ENCODE data around the gene PFKP. TPM values are rescaled to one million over a fixed set of nuclear protein-coding genes. Genes with fewer than 3 reads are reported as not detected.

Gene PFKP
- total RNA-seq, 1 experiment from 2014 or later: 140 TPM

DNA sequence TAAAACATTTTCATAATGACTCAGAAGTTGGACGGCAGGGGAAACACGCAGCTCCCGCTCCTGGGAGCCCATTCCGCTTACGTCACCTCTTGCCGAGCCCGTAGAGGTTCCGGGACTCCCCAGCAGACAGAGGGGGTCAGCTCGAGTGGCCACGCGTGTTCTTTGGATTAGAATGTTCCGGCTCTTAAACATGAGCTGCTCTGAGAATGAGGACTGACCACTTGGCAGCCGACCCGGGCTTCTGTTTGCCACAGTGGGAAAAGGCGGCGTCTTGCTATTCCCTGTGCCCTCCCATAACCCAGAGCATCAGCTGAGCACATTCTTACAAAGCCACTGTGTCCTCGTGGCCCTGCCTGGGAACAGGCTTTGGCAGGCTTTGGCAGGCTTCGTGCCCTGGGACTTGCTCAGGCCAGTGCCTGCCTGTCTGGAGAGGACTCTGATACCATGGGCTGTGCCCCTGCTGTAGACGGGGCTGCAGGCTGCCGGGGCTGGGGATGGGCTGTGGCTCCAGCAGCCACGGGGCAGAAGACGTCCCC, 40.1 kb downstream of the PFKP start:
- TF ChIP-seq EZH2 (IDR thresholded peaks at IDR 0.05; ENCODE audit: low read length, unreplicated experiment) (no peak), EZH2phosphoT487 (IDR thresholded peaks at IDR 0.05; ENCODE audit: borderline replicate concordance, low read length) (no peak)
- TF ChIP-seq, protein P1, sequence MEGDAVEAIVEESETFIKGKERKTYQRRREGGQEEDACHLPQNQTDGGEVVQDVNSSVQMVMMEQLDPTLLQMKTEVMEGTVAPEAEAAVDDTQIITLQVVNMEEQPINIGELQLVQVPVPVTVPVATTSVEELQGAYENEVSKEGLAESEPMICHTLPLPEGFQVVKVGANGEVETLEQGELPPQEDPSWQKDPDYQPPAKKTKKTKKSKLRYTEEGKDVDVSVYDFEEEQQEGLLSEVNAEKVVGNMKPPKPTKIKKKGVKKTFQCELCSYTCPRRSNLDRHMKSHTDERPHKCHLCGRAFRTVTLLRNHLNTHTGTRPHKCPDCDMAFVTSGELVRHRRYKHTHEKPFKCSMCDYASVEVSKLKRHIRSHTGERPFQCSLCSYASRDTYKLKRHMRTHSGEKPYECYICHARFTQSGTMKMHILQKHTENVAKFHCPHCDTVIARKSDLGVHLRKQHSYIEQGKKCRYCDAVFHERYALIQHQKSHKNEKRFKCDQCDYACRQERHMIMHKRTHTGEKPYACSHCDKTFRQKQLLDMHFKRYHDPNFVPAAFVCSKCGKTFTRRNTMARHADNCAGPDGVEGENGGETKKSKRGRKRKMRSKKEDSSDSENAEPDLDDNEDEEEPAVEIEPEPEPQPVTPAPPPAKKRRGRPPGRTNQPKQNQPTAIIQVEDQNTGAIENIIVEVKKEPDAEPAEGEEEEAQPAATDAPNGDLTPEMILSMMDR (conservative IDR thresholded peaks at IDR 0.05; ENCODE audit: low read depth, low read length): no peak
- no peaks in the 10 kb centered on the region for H3K4me1 ChIP-seq (ENCODE audit: insufficient read depth, low read length)
- no peaks in the 10 kb centered on the region for H3K9me2 ChIP-seq (replicated peaks; ENCODE audit: low read length)
- no peaks in the 10 kb centered on the region for H3K9me3 ChIP-seq (ENCODE audit: low read length)
- H3F3A ChIP-seq (ENCODE audit: low read length, unreplicated experiment): no peaks in the 10 kb centered on the region
- intact Hi-C loops (cut with micrococcal nuclease): no loop called here
- H3K9ac ChIP-seq (ENCODE audit: low read length): no peak overlapping the region
- no peak overlapping the region for H3K27ac ChIP-seq (ENCODE audit: low read length)
- ATAC-seq: no peak
- H2AFZ ChIP-seq (ENCODE audit: low read length): no peak overlapping the region
- no peaks in the 10 kb centered on the region for H4K20me1 ChIP-seq (ENCODE audit: low read length)
- no peak overlapping the region for H3K4me3 ChIP-seq (ENCODE audit: low read length)
- ChIA-PET POLR2A (ENCODE audit: unreplicated experiment) (no interaction called here), CTCF (no interaction called here)
- H3K4me2 ChIP-seq (ENCODE audit: low read length): no peak overlapping the region
- H3K27me3 ChIP-seq (ENCODE audit: low read length): no peaks in the 10 kb centered on the region
- no peaks in the 10 kb centered on the region for H3K79me2 ChIP-seq (ENCODE audit: low read length)
- no TSS peak for BruUV-seq (replicated peaks)
- no peak for DNase-seq
- H3K36me3 ChIP-seq (ENCODE audit: low read depth, low read length): no peaks in the 10 kb centered on the region; the same call in none of the 2 replicates

DNA sequence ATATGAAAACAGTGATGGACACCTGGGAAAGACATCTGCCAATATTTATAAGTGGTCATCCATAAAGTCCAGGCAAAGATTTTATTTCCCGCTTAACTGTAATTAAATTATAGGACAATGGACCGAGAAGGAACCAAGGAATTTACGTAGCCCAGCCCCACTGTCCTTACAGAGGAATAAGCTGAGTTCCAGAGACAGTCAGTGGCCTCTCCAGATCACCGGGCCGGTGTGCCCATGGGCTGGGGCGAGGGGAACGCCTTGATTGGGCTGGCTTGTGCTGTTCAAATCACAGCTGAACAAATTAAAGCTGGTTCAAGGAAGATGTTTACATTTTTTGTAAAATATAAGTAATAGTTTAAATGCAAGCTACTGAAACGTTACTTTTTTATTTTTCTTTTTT, 40.7 kb downstream of the PFKP start:
- Histone ChIP-seq H3K79me2 (ENCODE audit: low read length) (no peaks in the 10 kb centered on the region), H3K9me2 (replicated peaks; ENCODE audit: low read length) (no peaks in the 10 kb centered on the region), H3F3A (ENCODE audit: low read length, unreplicated experiment) (no peaks in the 10 kb centered on the region), H3K9me3 (ENCODE audit: low read length) (no peaks in the 10 kb centered on the region), H3K27ac (ENCODE audit: low read length) (no peak overlapping the region), H3K4me1 (ENCODE audit: insufficient read depth, low read length) (no peaks in the 10 kb centered on the region), H3K4me2 (ENCODE audit: low read length) (no peak overlapping the region), H3K27me3 (ENCODE audit: low read length) (no peaks in the 10 kb centered on the region), H3K36me3 (ENCODE audit: low read depth, low read length) (no peaks in the 10 kb centered on the region; the same call in none of the 2 replicates), H3K9ac (ENCODE audit: low read length) (no peak overlapping the region), H2AFZ (ENCODE audit: low read length) (no peak overlapping the region), H3K4me3 (ENCODE audit: low read length) (no peak overlapping the region), H4K20me1 (ENCODE audit: low read length) (no peaks in the 10 kb centered on the region)
- ATAC-seq (no peak), DNase-seq (no peak)
- CTCF ChIA-PET: no interaction called here
- POLR2A ChIA-PET (ENCODE audit: unreplicated experiment): no interaction called here
- TF ChIP-seq EZH2phosphoT487 (IDR thresholded peaks at IDR 0.05; ENCODE audit: borderline replicate concordance, low read length) (no peak), EZH2 (IDR thresholded peaks at IDR 0.05; ENCODE audit: low read length, unreplicated experiment) (no peak)
- TF ChIP-seq, protein P1 (conservative IDR thresholded peaks at IDR 0.05; ENCODE audit: low read depth, low read length): no peak
- intact Hi-C loops (cut with micrococcal nuclease): no loop called here
- no TSS peak for BruUV-seq (replicated peaks)

DNA sequence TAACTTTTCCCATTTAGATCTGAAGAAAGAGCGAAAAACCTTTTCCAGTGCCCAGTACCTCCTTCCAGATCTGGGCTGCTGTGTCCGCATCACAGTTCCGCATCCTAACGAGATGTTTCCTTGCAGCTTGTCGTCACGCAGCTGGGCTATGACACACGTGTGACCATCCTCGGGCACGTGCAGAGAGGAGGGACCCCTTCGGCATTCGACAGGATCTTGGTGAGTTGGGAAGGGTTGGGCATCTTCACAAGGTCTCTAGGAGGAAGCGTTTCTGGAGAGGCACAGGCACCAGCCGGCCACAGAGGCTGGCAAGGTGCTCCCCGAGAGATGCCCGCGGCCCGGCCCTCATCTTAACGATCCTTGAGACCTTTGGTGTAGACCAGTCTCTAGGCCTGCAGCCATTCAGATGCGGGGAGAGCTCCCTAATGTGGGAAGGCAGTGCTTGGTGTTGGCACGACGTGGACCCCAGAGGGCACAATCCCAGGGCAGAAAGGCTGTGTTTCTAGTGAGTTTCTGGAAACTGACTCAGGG, 41.3 kb downstream of the PFKP start:
- H3K27ac ChIP-seq (ENCODE audit: low read length): no peak overlapping the region

More for the DNA sequence above, 41.3 kb downstream of the PFKP start:
- ChIA-PET CTCF (no interaction called here), POLR2A (ENCODE audit: unreplicated experiment) (no interaction called here)
- no peak overlapping the region for H3K9ac ChIP-seq (ENCODE audit: low read length)
- no peaks in the 10 kb centered on the region for H3K9me2 ChIP-seq (replicated peaks; ENCODE audit: low read length)
- no peaks in the 10 kb centered on the region for H3K9me3 ChIP-seq (ENCODE audit: low read length)
- no peak overlapping the region for H3K4me2 ChIP-seq (ENCODE audit: low read length)
- no peak for DNase-seq
- no peak overlapping the region for H3K4me3 ChIP-seq (ENCODE audit: low read length)
- BruUV-seq (replicated peaks): no TSS peak
- no peak for ATAC-seq
- H4K20me1 ChIP-seq (ENCODE audit: low read length): no peaks in the 10 kb centered on the region
- H3K36me3 ChIP-seq (ENCODE audit: low read depth, low read length): no peaks in the 10 kb centered on the region; the same call in none of the 2 replicates
- no peaks in the 10 kb centered on the region for H3F3A ChIP-seq (ENCODE audit: low read length, unreplicated experiment)
- H3K4me1 ChIP-seq (ENCODE audit: insufficient read depth, low read length): no peaks in the 10 kb centered on the region
- H2AFZ ChIP-seq (ENCODE audit: low read length): no peak overlapping the region
- H3K79me2 ChIP-seq (ENCODE audit: low read length): no peaks in the 10 kb centered on the region
- TF ChIP-seq EZH2phosphoT487 (IDR thresholded peaks at IDR 0.05; ENCODE audit: borderline replicate concordance, low read length) (no peak), EZH2 (IDR thresholded peaks at IDR 0.05; ENCODE audit: low read length, unreplicated experiment) (no peak)
- TF ChIP-seq, protein P1 (conservative IDR thresholded peaks at IDR 0.05; ENCODE audit: low read depth, low read length): no peak
- intact Hi-C loops (cut with micrococcal nuclease): no loop called here
- H3K27me3 ChIP-seq (ENCODE audit: low read length): no peaks in the 10 kb centered on the region
